Right lobe of liver (tissue), 4 donors: Measurements from ENCODE around the gene MYO10.

ENCODE experiments used
- POLR2A ChIP-seq: fragments of 450-650 bp; IDR thresholded peaks from one replicate; pipeline ENCODE4 v1.6.1; 2017; ENCODE audit warnings: antibody characterized with exemption, mild to moderate bottlenecking
- TF ChIP-seq, protein P1 (sequence below), 4 donors: fragments of 200-600 bp in 3 of 4; fragments of 450-650 bp in 1 of 4; IDR thresholded peaks; one replicate each; pipeline versions ENCODE4 v1.5.1 to v1.8.0; 2016 to 2022; ENCODE audit warnings: antibody characterized with exemption in 4 of 4, mild to moderate bottlenecking in 2 of 4
- donor health status: DM: no; HTN: no; CAD: no.
- donor health status: DM: no; HTN: no; CAD: no.
- donor health status: DM: no; HTN: yes; CAD: no.

DNA sequence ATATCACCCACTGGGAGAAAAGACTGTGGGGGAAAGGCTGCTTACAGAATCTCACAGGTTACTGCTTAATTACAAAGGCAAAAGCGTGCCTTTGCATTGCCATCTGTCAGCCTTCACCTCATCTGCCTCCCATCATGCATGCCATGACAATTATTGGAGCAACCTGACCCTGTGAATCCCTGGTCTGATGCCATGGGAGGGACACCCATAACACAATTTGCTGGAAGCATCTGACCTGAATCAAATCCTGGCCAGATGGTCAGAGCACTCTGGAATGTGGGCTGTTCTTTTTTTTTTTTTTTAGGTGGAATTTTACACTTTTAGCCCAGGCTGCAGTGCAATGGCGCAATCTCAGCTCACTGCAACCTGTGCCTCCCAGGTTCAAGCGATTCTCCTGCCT, 307.7 kb downstream of the MYO10 start:
- TF ChIP-seq, protein P1, sequence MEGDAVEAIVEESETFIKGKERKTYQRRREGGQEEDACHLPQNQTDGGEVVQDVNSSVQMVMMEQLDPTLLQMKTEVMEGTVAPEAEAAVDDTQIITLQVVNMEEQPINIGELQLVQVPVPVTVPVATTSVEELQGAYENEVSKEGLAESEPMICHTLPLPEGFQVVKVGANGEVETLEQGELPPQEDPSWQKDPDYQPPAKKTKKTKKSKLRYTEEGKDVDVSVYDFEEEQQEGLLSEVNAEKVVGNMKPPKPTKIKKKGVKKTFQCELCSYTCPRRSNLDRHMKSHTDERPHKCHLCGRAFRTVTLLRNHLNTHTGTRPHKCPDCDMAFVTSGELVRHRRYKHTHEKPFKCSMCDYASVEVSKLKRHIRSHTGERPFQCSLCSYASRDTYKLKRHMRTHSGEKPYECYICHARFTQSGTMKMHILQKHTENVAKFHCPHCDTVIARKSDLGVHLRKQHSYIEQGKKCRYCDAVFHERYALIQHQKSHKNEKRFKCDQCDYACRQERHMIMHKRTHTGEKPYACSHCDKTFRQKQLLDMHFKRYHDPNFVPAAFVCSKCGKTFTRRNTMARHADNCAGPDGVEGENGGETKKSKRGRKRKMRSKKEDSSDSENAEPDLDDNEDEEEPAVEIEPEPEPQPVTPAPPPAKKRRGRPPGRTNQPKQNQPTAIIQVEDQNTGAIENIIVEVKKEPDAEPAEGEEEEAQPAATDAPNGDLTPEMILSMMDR (IDR thresholded peaks at IDR 0.05): no peak
- TF ChIP-seq POLR2A: no peak
